HepG2 (cell line): Measurements from ENCODE around the gene RIPOR1. TPM values are rescaled to one million over a fixed set of nuclear protein-coding genes. Genes with fewer than 3 reads are reported as not detected.

Source experiments
- ATAC-seq: fragments of 200-7000 bp; cut with Tn5 transposase; 3 replicates; pipeline ENCODE4 v1.9.1; 2020; ENCODE audit warnings: mild to moderate bottlenecking, moderate library complexity
- BruUV-seq: library from RNA; stranded (reverse); fragments of 400-500 nt; replicated peaks from 2 replicates; lab custom pipeline; 2021; lab: Mats Ljungman, UMichigan
- CTCF ChIA-PET: fragments of 300-600 bp; formaldehyde crosslinking; extraction: SDS; loops from one replicate; lab custom pipeline; 2021; ENCODE audit warnings: low total read pairs, inconsistent platforms, low intra/inter-chr PET ratio; lab: Yijun Ruan, JAX
- POLR2A ChIA-PET: fragments of 350-600 bp; sonication (Branson Sonifier 250); formaldehyde crosslinking; loops from one replicate; lab custom pipeline; 2020; ENCODE audit warnings: antibody characterized with exemption, inconsistent platforms; lab: Yijun Ruan, JAX
- DNase-seq: peaks from one replicate; pipeline ENCODE4 v3.0.0-alpha.2; 2015; ENCODE audit warnings: low spot score
- FAIRE-seq: peaks from 3 replicates; lab custom pipeline; 2011; peaks lifted over from hg19 to GRCh38; lab: Jason Lieb, UNC
- H2AFZ ChIP-seq: one replicate; pipeline ENCODE4 v1.6.1; 2011; ENCODE audit warnings: low read length, inconsistent platforms
- H3K27ac ChIP-seq: fragments of 300-600 bp; 3 replicates; pipeline ENCODE4 v1.8.0; 2011; ENCODE audit warnings: mixed run types, mild to moderate bottlenecking, mixed read lengths, low read length, inconsistent platforms; ENCODE audit not compliant: insufficient read depth; ENCODE audit errors: extremely low read length
- H3K27me3 ChIP-seq, 2 experiments: fragments of 200-600 bp in 1 of 2; 2 replicates in 1 of 2; 3 replicates in 1 of 2; pipeline versions ENCODE4 v1.6.0 to v1.8.0; 2011; ENCODE audit warnings: low read length in 2 of 2, mild to moderate bottlenecking in 2 of 2, moderate library complexity in 2 of 2, inconsistent platforms in 1 of 2; ENCODE audit not compliant: insufficient read depth in 2 of 2, control insufficient read depth in 1 of 2
- H3K36me3 ChIP-seq, 2 experiments: fragments of 200-600 bp in 1 of 2; replicated peaks in 1 of 2; 2 replicates in 1 of 2; 3 replicates in 1 of 2; pipeline versions ENCODE4 v1.5.1 to v1.8.0; 2011; ENCODE audit warnings: low read length in 2 of 2, inconsistent platforms in 1 of 2; ENCODE audit not compliant: insufficient read depth in 2 of 2, control insufficient read depth in 1 of 2
- H3K4me1 ChIP-seq: 2 replicates; pipeline ENCODE4 v1.5.1; 2012; ENCODE audit warnings: low read length, inconsistent platforms; ENCODE audit not compliant: insufficient read depth
- H3K4me2 ChIP-seq: 2 replicates; pipeline ENCODE4 v1.6.0; 2011; ENCODE audit warnings: low read depth, low read length, inconsistent platforms
- H3K4me3 ChIP-seq, 3 experiments: fragments of 200-600 bp in 1 of 3; sonication (generic), shearing (Covaris generic) in 1 of 3; replicated peaks in 1 of 3; 2 replicates each; pipeline ENCODE4 v1.5.1; 2011 to 2016; ENCODE audit warnings: low read length in 3 of 3, inconsistent platforms in 2 of 3, low read depth in 2 of 3, mild to moderate bottlenecking in 2 of 3, control low read depth in 1 of 3, mixed read lengths in 1 of 3; ENCODE audit not compliant: insufficient read depth in 1 of 3
- H3K79me2 ChIP-seq: one replicate; pipeline ENCODE4 v1.6.1; 2011; ENCODE audit warnings: low read length, inconsistent platforms; ENCODE audit not compliant: insufficient read depth
- H3K9ac ChIP-seq: 2 replicates; pipeline ENCODE4 v1.6.0; 2011; ENCODE audit warnings: mild to moderate bottlenecking, low read depth, low read length, inconsistent platforms; ENCODE audit not compliant: insufficient read depth
- H3K9me3 ChIP-seq: 2 replicates; pipeline ENCODE4 v1.5.1; 2012; ENCODE audit warnings: mild to moderate bottlenecking, low read length
- H4K20me1 ChIP-seq: 2 replicates; pipeline ENCODE4 v1.6.0; 2011; ENCODE audit warnings: inconsistent platforms, mild to moderate bottlenecking, low read length, moderate library complexity; ENCODE audit not compliant: insufficient read depth
- CCAR2 ChIP-seq: fragments of 200-400 bp; formaldehyde crosslinking; optimal IDR thresholded peaks from 2 replicates; pipeline ENCODE3; 2018; ENCODE audit warnings: low read depth, mild to moderate bottlenecking, low read length, moderate library complexity
- DPF2 ChIP-seq: sonication (generic); formaldehyde crosslinking; IDR thresholded peaks from 2 replicates; pipeline ENCODE4 v1.4.0; 2020; ENCODE audit warnings: mild to moderate bottlenecking, low read depth, missing genetic modification reagents, borderline replicate concordance
- HNF4A ChIP-seq: sonication (generic); formaldehyde crosslinking; IDR thresholded peaks from 2 replicates; pipeline ENCODE4 v1.4.0; 2020; ENCODE audit warnings: missing genetic modification reagents
- NFIC ChIP-seq: IDR thresholded peaks from 2 replicates; pipeline ENCODE4 v1.6.1; 2012; ENCODE audit warnings: mild to moderate bottlenecking, low read length, inconsistent platforms
- NR2F2 ChIP-seq: IDR thresholded peaks from 2 replicates; pipeline ENCODE4 v1.6.1; 2012; ENCODE audit warnings: low read depth, inconsistent platforms, borderline replicate concordance
- PPARG ChIP-seq: conservative IDR thresholded peaks from 2 replicates; pipeline ENCODE4 v1.6.1; 2016; ENCODE audit warnings: missing biosample characterization, missing genetic modification reagents
- RXRB ChIP-seq: IDR thresholded peaks from 2 replicates; pipeline ENCODE4 v1.6.1; 2016; ENCODE audit warnings: borderline replicate concordance, missing genetic modification reagents, missing compliant biosample characterization
- SYNCRIP ChIP-seq: fragments of 200-400 bp; formaldehyde crosslinking; IDR thresholded peaks from 2 replicates; pipeline ENCODE4 v1.6.1; 2018; ENCODE audit warnings: mild to moderate bottlenecking, low read depth, low read length; ENCODE audit not compliant: insufficient read depth
- ZNF557 ChIP-seq: sonication (generic); formaldehyde crosslinking; IDR thresholded peaks from 2 replicates; pipeline ENCODE4 v1.4.0; 2020; ENCODE audit warnings: missing genetic modification reagents
- ZNF564 ChIP-seq: sonication (generic); formaldehyde crosslinking; IDR thresholded peaks from 2 replicates; pipeline ENCODE4 v1.8.1; 2023; ENCODE audit warnings: mild to moderate bottlenecking, missing genetic modification reagents
- ZNF569 ChIP-seq: sonication (generic); formaldehyde crosslinking; IDR thresholded peaks from 2 replicates; pipeline ENCODE4 v1.5.0; 2020; ENCODE audit warnings: mild to moderate bottlenecking, missing genetic modification reagents, moderate library complexity, borderline replicate concordance
- ZNF577 ChIP-seq: sonication (generic); formaldehyde crosslinking; IDR thresholded peaks from 2 replicates; pipeline ENCODE4 v1.4.0; 2020; ENCODE audit warnings: mild to moderate bottlenecking, low read depth, missing genetic modification reagents, borderline replicate concordance
- ZNF746 ChIP-seq: sonication (generic); formaldehyde crosslinking; IDR thresholded peaks from 2 replicates; pipeline ENCODE4 v1.8.0; 2022; ENCODE audit warnings: mild to moderate bottlenecking, missing genetic modification reagents
- ZNF781 ChIP-seq: sonication (generic); formaldehyde crosslinking; IDR thresholded peaks from 2 replicates; pipeline ENCODE4 v1.5.1; 2020; ENCODE audit warnings: borderline replicate concordance, mild to moderate bottlenecking, missing genetic modification reagents; ENCODE audit errors: not compliant biosample characterization
- WGBS: methylation state at CpG from one replicate; pipeline ENCODE4 v1.1.6; 2017; ENCODE audit warnings: low lambda C conversion rate; 5-methylcytosine and 5-hydroxymethylcytosine counted together
- in situ Hi-C: cut with HindIII; loops from 2 replicates; pipeline ENCODE4 v1.10.0; 2017; ENCODE audit warnings: low pct_unique_long_range_greater_than_20kb; ENCODE audit not compliant: extremely low pct_ligation_motif_present
- intact Hi-C: fragments of 100-400 bp; cut with micrococcal nuclease; formaldehyde crosslinking; loops from one replicate; pipeline ENCODE4 v1.10.0; 2022; ENCODE audit not compliant: unreplicated experiment
- polyA plus RNA-seq, 8 experiments: library from polyadenylated mRNA; depleted of rRNA in 3 of 8; stranded (reverse) in 7 of 8; unstranded in 1 of 8; fragments of >200 nt; fragmentation: Illumina TruSeq in 4 of 8; extraction: Trizol in 4 of 8; gene quantifications; 2 replicates each; pipeline versions ENCODE4 v1.2.1 to v1.2.3, GENCODE V29; 2011 to 2016; ENCODE audit warnings: low read depth in 4 of 8, missing spikeins in 1 of 8, mixed read lengths in 1 of 8; ENCODE audit not compliant: insufficient read depth in 1 of 8
- total RNA-seq, 5 experiments: library from RNA; depleted of rRNA; stranded (reverse); fragments of >200 nt; fragmentation: Illumina TruSeq; extraction: Trizol; gene quantifications; 2 replicates each; pipeline ENCODE4 v1.2.3, GENCODE V29; 2016; ENCODE audit warnings: low read depth in 1 of 5
- TF ChIP-seq, protein P1 (sequence below): sonication (generic); formaldehyde crosslinking; IDR thresholded peaks from 2 replicates; pipeline ENCODE4 v1.4.0; 2020; ENCODE audit warnings: mild to moderate bottlenecking, missing genetic modification reagents

Gene RIPOR1
- total and polyA plus RNA-seq, 2 of the 13 experiments (the other 11 are each of a cell fraction or from before 2014, with no cell fraction given): 4.6 to 8.1 TPM

DNA sequence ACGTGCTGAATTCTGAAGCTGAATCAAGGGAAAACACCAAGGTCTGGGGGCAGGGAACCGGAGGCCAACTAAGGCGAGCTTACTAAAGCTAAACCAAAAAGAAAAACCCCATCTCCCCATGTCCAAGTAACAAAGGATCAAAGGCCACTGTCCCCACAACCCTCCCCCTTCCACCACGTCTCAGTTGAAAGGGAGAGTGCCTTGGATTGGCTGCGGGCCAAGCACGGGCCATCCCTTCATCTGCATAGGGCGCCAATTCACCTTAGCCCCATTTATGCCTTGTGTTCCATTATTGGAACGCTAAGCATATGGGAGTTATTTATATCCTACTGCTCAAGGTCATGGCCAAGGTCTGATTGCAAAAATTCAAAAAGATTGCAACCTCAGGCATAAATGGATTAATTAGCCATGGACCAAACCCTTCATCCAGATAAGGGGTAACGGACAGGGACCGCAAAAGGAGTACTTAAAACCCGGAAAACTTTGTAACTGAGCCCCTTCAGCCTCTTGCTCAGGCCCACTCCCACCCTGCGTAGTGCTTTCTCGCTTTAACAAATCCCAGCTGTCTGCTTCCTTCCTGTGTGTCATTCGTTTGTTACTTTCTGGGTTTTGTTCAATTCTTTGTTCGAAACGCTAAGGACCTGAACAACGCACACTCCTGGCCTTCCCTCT lies 46.9 kb upstream of the RIPOR1 start:
- 41% methylated on average over 17 of the region's 17 CpGs for WGBS
- DNase-seq: peak; percentile 65
- peak; percentile 6 for ATAC-seq
- POLR2A ChIA-PET: interaction anchor here (0.7 to 2.9 kb wide), 21 partner anchors 8 to 967 kb away, joined by 3 to 22 read pairs (median 4); partner anchors contain the start of genes ACD, ENKD1, HSD11B2 and KCTD19
- Histone ChIP-seq H3K36me3 (no peaks in the 10 kb centered on the region; a peak in 1 of 5 replicates), H3K4me3 (peak overlapping the region; percentile 70 to 98 (median 81)), H4K20me1 (no peaks in the 10 kb centered on the region), H2AFZ (peak overlapping the region; percentile 62), H3K9ac (peak overlapping the region; percentile 93), H3K4me1 (peaks cover 58% of the 10 kb centered on the region), H3K27me3 (no peaks in the 10 kb centered on the region; a peak in 1 of 5 replicates), H3K9me3 (no peaks in the 10 kb centered on the region), H3K27ac (peak overlapping the region; percentile 91), H3K79me2 (peaks cover 26% of the 10 kb centered on the region), H3K4me2 (peak overlapping the region; percentile 98)
- BruUV-seq: TSS peak; percentile 92
- FAIRE-seq: peak; percentile 34
- in situ Hi-C loops (loop anchor here (5.0 kb wide), 1 partner anchor 36 kb away; no protein-coding TSS in a partner anchor), intact Hi-C loops (loop anchor here (1.0 to 5.0 kb wide), 2 partner anchors 33 to 54 kb away; no protein-coding TSS in a partner anchor)
- CTCF ChIA-PET: interaction anchor here (1.1 to 2.0 kb wide), 3 partner anchors 12 to 39 kb away, joined by 6 to 9 read pairs (median 8); no protein-coding TSS in a partner anchor
- TF ChIP-seq ZNF577 (CRISPR knock-in tag) (no peak), PPARG (CRISPR knock-in tag) (peak; percentile 85), ZNF781 (no peak), CCAR2 (peak; percentile 18), ZNF569 (peak; percentile 42; the same call in 1 of the 2 replicates), SYNCRIP (no peak), HNF4A (peak; percentile 72), NFIC (peak; percentile 3; the same call in 1 of the 2 replicates), ZNF746 (CRISPR knock-in tag) (no peak; the same call in 1 of the 2 replicates), RXRB (CRISPR knock-in tag) (peak; percentile 54; the same call in 1 of the 2 replicates), ZNF557 (CRISPR knock-in tag) (0 out of 2 replicates have a peak, but pooled peaks have one; percentile 19), NR2F2 (peak; percentile 48; the same call in 1 of the 2 replicates), DPF2 (CRISPR knock-in tag) (peak; percentile 44; the same call in 1 of the 2 replicates), ZNF564 (CRISPR knock-in tag) (0 out of 2 replicates have a peak, but pooled peaks have one; percentile 4)
- TF ChIP-seq, protein P1, sequence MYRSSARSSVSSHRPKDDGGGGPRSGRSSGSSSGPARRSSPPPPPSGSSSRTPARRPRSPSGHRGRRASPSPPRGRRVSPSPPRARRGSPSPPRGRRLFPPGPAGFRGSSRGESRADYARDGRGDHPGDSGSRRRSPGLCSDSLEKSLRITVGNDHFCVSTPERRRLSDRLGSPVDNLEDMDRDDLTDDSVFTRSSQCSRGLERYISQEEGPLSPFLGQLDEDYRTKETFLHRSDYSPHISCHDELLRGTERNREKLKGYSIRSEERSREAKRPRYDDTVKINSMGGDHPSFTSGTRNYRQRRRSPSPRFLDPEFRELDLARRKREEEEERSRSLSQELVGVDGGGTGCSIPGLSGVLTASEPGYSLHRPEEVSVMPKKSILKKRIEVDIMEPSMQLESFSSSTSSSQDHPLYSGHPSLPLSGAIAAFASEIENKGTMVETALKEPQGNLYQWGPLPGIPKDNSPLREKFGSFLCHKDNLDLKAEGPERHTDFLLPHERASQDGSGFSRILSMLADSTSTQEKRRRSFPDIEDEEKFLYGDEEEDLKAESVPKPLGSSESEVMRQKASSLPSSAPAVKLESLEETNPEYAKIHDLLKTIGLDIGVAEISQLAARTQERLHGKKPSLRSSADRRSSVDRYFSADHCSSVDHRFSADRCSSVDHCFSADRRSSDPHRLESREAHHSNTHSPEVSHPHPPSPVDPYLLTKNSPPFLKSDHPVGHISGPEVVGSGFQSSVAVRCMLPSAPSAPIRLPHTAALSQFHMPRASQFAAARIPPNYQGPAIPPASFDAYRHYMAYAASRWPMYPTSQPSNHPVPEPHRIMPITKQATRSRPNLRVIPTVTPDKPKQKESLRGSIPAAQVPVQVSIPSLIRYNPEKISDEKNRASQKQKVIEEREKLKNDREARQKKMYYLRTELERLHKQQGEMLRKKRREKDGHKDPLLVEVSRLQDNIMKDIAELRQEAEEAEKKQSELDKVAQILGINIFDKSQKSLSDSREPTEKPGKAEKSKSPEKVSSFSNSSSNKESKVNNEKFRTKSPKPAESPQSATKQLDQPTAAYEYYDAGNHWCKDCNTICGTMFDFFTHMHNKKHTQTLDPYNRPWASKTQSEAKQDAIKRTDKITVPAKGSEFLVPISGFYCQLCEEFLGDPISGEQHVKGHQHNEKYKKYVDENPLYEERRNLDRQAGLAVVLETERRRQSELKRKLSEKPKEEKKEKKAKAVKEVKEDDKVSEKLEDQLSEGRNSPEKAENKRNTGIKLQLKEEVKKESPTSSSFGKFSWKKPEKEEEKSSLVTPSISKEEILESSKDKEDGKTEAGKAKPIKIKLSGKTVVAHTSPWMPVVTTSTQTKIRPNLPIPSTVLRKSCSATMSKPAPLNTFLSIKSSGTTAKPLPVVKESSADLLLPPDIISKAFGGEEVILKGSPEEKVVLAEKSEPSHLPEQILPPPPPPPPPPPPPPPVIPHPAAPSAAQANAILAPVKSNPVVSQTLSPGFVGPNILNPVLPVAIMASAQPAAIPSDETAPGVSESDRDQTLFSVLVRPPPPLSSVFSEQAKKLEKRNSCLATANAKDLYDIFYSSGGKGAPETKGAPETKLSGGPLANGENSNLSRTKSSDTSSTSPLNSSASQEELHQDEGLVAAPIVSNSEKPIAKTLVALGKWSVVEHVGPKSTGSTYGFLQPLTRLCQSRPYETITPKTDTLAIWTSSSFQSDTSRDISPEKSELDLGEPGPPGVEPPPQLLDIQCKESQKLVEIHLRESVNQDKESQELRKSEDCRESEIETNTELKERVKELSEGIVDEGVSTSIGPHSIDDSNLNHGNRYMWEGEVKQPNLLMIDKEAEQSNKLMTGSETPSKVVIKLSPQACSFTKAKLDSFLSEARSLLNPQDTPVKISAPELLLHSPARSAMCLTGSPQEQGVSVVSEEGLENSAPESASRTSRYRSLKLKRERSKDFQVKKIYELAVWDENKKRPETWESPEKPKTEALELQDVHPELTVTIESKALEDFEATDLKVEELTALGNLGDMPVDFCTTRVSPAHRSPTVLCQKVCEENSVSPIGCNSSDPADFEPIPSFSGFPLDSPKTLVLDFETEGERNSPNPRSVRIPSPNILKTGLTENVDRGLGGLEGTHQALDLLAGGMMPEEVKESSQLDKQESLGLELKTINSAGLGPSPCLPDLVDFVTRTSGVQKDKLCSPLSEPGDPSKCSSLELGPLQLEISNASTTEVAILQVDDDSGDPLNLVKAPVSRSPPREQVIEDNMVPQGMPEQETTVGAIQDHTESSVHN (CRISPR knock-in tag): 0 out of 2 replicates have a peak, but pooled peaks have one; percentile 46
